Gastrocnemius medialis (tissue), 4 donors: ENCODE data around the gene ACO2. TPM values are rescaled to one million over a fixed set of nuclear protein-coding genes. Genes with fewer than 3 reads are reported as not detected.
A peak's percentile ranks its signal among the peaks of the same experiment; 100 is the strongest.

Source experiments
- ATAC-seq, 2 donors: fragments of 150-250 bp; one replicate each; pipeline ENCODE4 v1.9.1; 2016
- DNase-seq, 2 donors: peaks; one replicate each; pipeline ENCODE4 v3.0.0-alpha.2; 2019
- H3K27ac ChIP-seq, 4 donors: fragments of 200-600 bp; sonication (generic); 1 replicate in 1 of 4; 2 replicates in 3 of 4; pipeline ENCODE4 v1.5.1; 2016 to 2018; ENCODE audit warnings: mild to moderate bottlenecking in 2 of 4, moderate library complexity in 1 of 4
- H3K27me3 ChIP-seq, 3 donors: fragments of 200-600 bp; sonication (generic) in 2 of 3; 1 replicate in 1 of 3; 2 replicates in 2 of 3; pipeline versions ENCODE4 v1.5.1 to v1.6.0; 2016 to 2019; ENCODE audit warnings: mild to moderate bottlenecking in 1 of 3, moderate library complexity in 1 of 3
- H3K36me3 ChIP-seq, 2 donors: fragments of 200-600 bp; sonication (generic) in 1 of 2; one replicate each; pipeline ENCODE4 v1.5.1; 2017 to 2018
- H3K4me1 ChIP-seq, 2 donors: fragments of 200-600 bp; sonication (generic) in 1 of 2; one replicate each; pipeline ENCODE4 v1.5.1; 2016 to 2017; ENCODE audit warnings: mild to moderate bottlenecking in 2 of 2
- H3K4me3 ChIP-seq, 4 donors: fragments of 200-600 bp; sonication (generic) in 3 of 4; 1 replicate in 1 of 4; 2 replicates in 3 of 4; pipeline ENCODE4 v1.5.1; 2016 to 2019; ENCODE audit warnings: mild to moderate bottlenecking in 2 of 4
- H3K9me3 ChIP-seq, 3 donors: fragments of 200-600 bp; sonication (generic) in 2 of 3; 1 replicate in 1 of 3; 2 replicates in 2 of 3; pipeline ENCODE4 v1.5.1; 2016 to 2019
- CTCF ChIP-seq, 5 experiments: fragments of 450-650 bp in 3 of 5; fragments of 200-600 bp in 2 of 5; sonication (generic) in 2 of 5; IDR thresholded peaks in 4 of 5; conservative IDR thresholded peaks in 1 of 5; 1 replicate in 4 of 5; 2 replicates in 1 of 5; pipeline ENCODE4 v1.5.1; 2016 to 2019; ENCODE audit warnings: antibody characterized with exemption in 5 of 5, mild to moderate bottlenecking in 3 of 5, moderate library complexity in 3 of 5
- POLR2A ChIP-seq, 2 donors: fragments of 450-650 bp; IDR thresholded peaks; one replicate each; pipeline ENCODE4 v1.6.1; 2017; ENCODE audit warnings: antibody characterized with exemption in 2 of 2, mild to moderate bottlenecking in 2 of 2, moderate library complexity in 2 of 2
- in situ Hi-C, 4 donors: fragments of 200-750 bp; cut with MboI; loops; one replicate each; pipeline versions ENCODE4 v1.15.0 to v1.8.0; 2017; ENCODE audit warnings: low sequenced_read_pairs in 4 of 4
- intact Hi-C: fragments of 100-400 bp; cut with DNase I; formaldehyde crosslinking; loops from one replicate; pipeline ENCODE4 v1.15.1; 2023; ENCODE audit warnings: low total_unique reads
- total RNA-seq, 4 donors: library from RNA; depleted of rRNA; stranded (reverse); fragments of >200 nt; gene quantifications; one replicate each; pipeline versions ENCODE4 v1.1.0 to v1.2.3, GENCODE V29; 2016

Gene ACO2
- total RNA-seq, 4 donors from 2014 or later, result 361 to 763 (median 473) TPM

DNA sequence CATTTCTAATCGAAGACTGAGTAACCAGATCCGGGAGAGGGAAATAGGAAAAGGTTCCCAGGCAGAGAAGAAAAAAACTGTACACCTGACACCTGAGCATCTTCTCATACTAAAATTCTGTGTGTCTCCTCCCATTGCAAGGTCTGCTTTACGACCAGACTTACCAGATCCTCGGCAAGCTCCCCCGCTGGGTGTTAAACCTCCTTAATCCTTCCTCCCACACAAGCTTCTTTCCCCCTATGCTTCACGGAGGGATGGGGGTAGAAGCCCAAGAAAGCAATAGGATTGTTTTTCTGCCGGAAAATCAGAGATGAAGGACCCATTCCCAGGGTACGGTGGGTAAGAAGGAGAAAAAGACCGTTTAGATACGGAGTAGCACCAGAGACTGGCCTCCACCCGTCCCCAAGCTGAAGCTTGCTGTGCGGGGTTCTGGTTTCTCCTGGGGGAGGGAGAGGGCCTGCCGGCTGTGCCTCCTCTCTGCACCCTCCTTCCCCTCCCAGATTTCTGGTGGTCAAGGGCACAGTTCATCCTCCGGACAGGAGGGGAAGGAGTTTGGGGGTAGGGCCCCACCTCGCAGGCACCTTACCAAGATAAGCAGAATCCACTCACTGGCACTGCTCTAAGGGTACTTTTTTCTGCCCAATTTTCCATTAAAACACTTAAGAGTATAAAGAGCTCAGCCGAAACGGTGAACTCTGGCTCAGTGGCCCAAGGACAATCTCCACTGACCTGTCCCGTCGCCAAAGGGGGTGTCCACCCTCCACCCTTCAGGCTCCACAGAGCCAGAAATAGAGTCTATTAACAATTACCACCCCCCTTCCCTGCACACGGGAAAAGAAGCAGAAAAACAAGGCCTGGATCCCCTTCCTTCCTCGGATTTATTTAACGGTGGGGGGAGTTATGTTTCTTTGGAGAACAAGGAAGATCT, 23.5 kb upstream of the ACO2 start:
- in situ Hi-C loops (no loop called here), intact Hi-C loops (loop anchor here (2.0 to 10.0 kb wide), 3 partner anchors 65 to 141 kb away; partner anchors contain the start of genes TEF and ZC3H7B)
- ATAC-seq, result no peak
- peak overlapping the region; percentile 92 to 100 (median 99) for H3K27ac ChIP-seq
- H3K4me3 ChIP-seq, result peak overlapping the region; percentile 66 to 99 (median 90)
- no peaks in the 10 kb centered on the region for H3K9me3 ChIP-seq
- H3K4me1 ChIP-seq, result peaks cover 37 to 44% of the 10 kb centered on the region in 2 donors
- peaks cover 0 to 29% of the 10 kb centered on the region in 2 donors for H3K36me3 ChIP-seq
- TF ChIP-seq CTCF (IDR thresholded peaks at IDR 0.05 in 4 of 5, conservative IDR thresholded peaks at IDR 0.05 in 1 of 5) (no peak), POLR2A (IDR thresholded peaks at IDR 0.05) (no peak)
- no peaks in the 10 kb centered on the region for H3K27me3 ChIP-seq
- DNase-seq, result peak; percentile 19 to 48

DNA sequence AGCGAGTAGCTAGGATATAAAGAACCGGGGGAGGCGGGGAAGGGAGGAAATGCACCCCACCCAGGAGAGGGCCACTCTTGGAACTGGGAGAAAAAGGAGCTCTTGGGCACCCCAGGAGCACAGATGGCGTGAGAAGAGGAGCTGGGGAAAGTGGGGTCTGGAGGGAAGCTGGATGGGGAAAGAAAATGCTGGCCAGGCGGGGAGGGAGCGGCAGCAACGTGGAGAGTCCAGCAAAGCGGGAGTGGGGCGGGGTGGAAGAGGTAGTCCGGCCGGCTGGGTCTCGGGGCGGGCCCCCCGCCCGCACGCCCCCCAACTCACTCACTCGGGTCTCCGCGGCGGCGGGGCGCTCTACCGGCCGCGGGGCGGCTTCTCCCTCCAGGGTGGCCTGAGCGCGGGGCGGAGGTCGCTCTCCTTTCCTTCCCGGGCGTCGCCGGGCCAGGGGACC, 22.8 kb upstream of the ACO2 start:
- DNase-seq (peak in 1 of 2 donors; percentile 13), ATAC-seq (no peak)
- intact Hi-C loops, result loop anchor here (10.0 kb wide), 1 partner anchor 141 kb away; the partner anchor contains the start of gene ZC3H7B
- Histone ChIP-seq H3K27ac (peak overlapping the region; percentile 92 to 100 (median 99)), H3K4me1 (peaks cover 30 to 37% of the 10 kb centered on the region in 2 donors), H3K36me3 (peaks cover 0 to 24% of the 10 kb centered on the region in 2 donors), H3K9me3 (no peaks in the 10 kb centered on the region), H3K27me3 (no peaks in the 10 kb centered on the region), H3K4me3 (peak overlapping the region; percentile 66 to 99 (median 90))
- in situ Hi-C loops, result no loop called here
- TF ChIP-seq CTCF (IDR thresholded peaks at IDR 0.05 in 4 of 5, conservative IDR thresholded peaks at IDR 0.05 in 1 of 5) (no peak), POLR2A (IDR thresholded peaks at IDR 0.05) (no peak)

DNA sequence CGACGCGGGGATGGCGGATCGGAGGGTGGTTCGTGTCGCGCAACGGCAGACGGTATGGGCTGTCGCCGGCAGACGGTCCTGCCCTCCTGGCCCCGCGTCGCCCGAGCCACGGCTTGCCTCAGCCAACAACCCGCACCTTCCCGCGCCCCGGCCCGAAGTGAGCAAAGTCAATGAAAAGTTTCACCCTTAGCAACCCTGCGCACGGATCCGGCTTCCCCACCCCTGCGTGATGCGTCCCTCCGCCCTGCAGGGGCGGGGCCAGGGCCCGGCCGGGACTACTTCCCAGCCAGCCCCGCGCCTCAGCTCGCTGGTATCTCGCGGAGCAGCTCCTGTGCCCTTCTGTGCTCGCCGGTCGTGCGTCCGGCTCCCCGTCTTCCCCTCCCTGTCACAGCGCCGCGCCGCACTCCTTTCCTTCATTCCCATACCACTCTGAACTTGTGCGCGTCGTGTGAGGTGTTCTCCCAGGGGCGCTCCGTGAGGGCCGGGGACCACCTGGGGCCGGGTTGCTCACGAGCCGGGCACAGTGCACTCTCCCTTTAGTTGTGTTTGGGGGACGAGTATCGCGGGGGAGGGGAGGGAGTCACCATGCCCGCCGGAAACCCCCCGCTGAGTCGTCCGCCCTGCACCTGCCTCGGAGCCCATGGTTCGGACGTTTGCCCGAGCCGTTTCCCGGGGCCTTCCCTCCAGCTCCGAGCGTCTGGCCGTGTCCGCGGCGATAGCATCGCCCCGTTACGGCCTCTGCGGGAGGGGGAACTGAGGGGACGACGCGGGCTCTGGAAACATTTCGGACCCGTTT, 22.1 kb upstream of the ACO2 start, which contains the start of gene TOB2:
TSS of gene TOB2 (minus strand) at position 163 of the 796 bp plus-strand sequence. CDS start 9,456 bp downstream, outside the sequence.
- intact Hi-C loops (loop anchor here (10.0 kb wide), 1 partner anchor 142 kb away; the partner anchor contains the start of gene ZC3H7B), in situ Hi-C loops (no loop called here)
- peaks cover 23 to 30% of the 10 kb centered on the region in 2 donors for H3K4me1 ChIP-seq
- peak within 1 kb of the TSS; percentile 92 to 100 (median 99) for H3K27ac ChIP-seq
- H3K4me3 ChIP-seq, result peak within 1 kb of the TSS; percentile 66 to 99 (median 90)
- peaks cover 0 to 16% of the 10 kb centered on the region in 2 donors for H3K36me3 ChIP-seq
- H3K9me3 ChIP-seq, result no peaks in the 10 kb centered on the region
- peak; percentile 94 to 96 for DNase-seq
- no peak for TF ChIP-seq CTCF (IDR thresholded peaks at IDR 0.05 in 4 of 5, conservative IDR thresholded peaks at IDR 0.05 in 1 of 5)
- TF ChIP-seq POLR2A (IDR thresholded peaks at IDR 0.05), result peak; percentile 100
- H3K27me3 ChIP-seq, result no peaks in the 10 kb centered on the region
- peak; percentile 37 to 43 for ATAC-seq

- Histone ChIP-seq H3K27ac (peak overlapping the region; percentile 92 to 100 (median 99)), H3K27me3 (no peaks in the 10 kb centered on the region), H3K36me3 (peaks cover 0 to 16% of the 10 kb centered on the region in 2 donors), H3K9me3 (no peaks in the 10 kb centered on the region), H3K4me1 (peaks cover 15 to 22% of the 10 kb centered on the region in 2 donors), H3K4me3 (peak overlapping the region; percentile 66 to 99 (median 90))
- in situ Hi-C loops, result no loop called here
- DNase-seq, result peak; percentile 67 to 78
- intact Hi-C loops, result loop anchor here (1.0 to 10.0 kb wide), 2 partner anchors 22 to 143 kb away; partner anchors contain the start of genes ACO2 and ZC3H7B
- TF ChIP-seq CTCF (IDR thresholded peaks at IDR 0.05 in 4 of 5, conservative IDR thresholded peaks at IDR 0.05 in 1 of 5) (no peak), POLR2A (IDR thresholded peaks at IDR 0.05) (no peak)
- ATAC-seq, result peak; percentile 19 to 21
These were observed 21.3 kb upstream of the ACO2 start for GRCh38 chr22:41447435-41448188.
